ENCODE measurements around the gene RC3H1. TPM values are rescaled to one million over a fixed set of nuclear protein-coding genes. Genes with fewer than 3 reads are reported as not detected.
"Not testable (repeated sequence)": the region's sequence is repeated elsewhere in the genome, so short reads cannot be mapped to it uniquely, and the experiment has no call there.

The RC3H1 gene
- total and polyA plus RNA-seq, 8 donors, result 2.9 to 49.0 (median 11.2) TPM

DNA sequence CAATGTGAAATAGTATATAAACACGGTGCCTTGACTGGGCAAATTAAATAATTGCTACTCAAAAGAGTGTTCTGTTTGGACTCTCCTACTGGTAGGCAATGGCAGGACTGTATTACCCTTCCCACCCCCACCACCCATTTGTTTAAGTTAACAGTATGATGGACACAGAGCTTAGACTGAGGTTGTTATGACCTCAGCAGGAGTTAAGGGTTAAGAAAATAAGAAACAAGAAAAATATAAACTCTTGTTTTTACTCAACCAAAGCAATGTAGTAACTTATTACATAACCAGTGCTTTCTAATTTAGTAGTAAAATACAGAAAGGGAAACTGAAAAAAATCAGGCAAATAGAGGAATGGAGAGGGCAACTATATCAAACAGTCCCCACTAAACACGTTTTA lies 85.1 kb downstream of the RC3H1 start:
- intact Hi-C loops (cut with DNase I; ENCODE audit: low total_unique reads), result no loop called here
- no peak overlapping the region for H3K4me3 ChIP-seq
- DNase-seq, result no peak
- H3K9me3 ChIP-seq, result no peaks in the 10 kb centered on the region
- no peaks in the 10 kb centered on the region for H3K27me3 ChIP-seq
- H3K36me3 ChIP-seq, result peaks cover 37 to 88% (median 86%) of the 10 kb centered on the region in 4 donors
- WGBS, 5 donors, result 74 to 89% (median 77%) methylated on average over 2 of the region's 2 CpGs
- H3K27ac ChIP-seq, result no peak overlapping the region
- no peaks in the 10 kb centered on the region for H3K4me1 ChIP-seq
- TF ChIP-seq, protein P1, sequence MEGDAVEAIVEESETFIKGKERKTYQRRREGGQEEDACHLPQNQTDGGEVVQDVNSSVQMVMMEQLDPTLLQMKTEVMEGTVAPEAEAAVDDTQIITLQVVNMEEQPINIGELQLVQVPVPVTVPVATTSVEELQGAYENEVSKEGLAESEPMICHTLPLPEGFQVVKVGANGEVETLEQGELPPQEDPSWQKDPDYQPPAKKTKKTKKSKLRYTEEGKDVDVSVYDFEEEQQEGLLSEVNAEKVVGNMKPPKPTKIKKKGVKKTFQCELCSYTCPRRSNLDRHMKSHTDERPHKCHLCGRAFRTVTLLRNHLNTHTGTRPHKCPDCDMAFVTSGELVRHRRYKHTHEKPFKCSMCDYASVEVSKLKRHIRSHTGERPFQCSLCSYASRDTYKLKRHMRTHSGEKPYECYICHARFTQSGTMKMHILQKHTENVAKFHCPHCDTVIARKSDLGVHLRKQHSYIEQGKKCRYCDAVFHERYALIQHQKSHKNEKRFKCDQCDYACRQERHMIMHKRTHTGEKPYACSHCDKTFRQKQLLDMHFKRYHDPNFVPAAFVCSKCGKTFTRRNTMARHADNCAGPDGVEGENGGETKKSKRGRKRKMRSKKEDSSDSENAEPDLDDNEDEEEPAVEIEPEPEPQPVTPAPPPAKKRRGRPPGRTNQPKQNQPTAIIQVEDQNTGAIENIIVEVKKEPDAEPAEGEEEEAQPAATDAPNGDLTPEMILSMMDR (IDR thresholded peaks at IDR 0.05), result no peak
- TF ChIP-seq POLR2AphosphoS5 (IDR thresholded peaks at IDR 0.05) (no peak), EP300 (IDR thresholded peaks at IDR 0.05) (no peak), POLR2A (IDR thresholded peaks at IDR 0.05) (no peak)

DNA sequence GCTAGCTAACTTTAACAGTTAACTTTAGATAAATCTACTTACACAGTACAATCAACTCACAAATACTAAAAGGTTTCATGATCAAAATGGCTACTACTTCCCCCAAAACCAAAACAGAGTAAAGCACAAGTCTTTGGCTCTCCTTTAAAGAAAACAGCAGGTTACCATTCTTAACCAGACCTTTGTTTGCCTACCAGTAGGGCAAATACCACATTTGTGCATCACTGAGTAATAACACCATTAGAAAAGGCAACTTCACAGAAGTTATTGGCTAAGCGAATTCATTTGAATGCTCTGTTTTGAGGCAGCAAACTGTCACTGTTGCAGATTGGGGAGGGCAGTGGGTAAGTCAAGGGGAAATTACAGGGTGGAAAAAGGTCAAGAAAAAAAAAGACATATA lies 87.7 kb downstream of the RC3H1 start:
- no peak overlapping the region for H3K27ac ChIP-seq
- no peak for DNase-seq
- TF ChIP-seq, protein P1 (IDR thresholded peaks at IDR 0.05), result no peak
- TF ChIP-seq EP300 (IDR thresholded peaks at IDR 0.05) (no peak), POLR2A (IDR thresholded peaks at IDR 0.05) (no peak), POLR2AphosphoS5 (IDR thresholded peaks at IDR 0.05) (no peak)
- H3K36me3 ChIP-seq, result peaks cover 20 to 74% (median 67%) of the 10 kb centered on the region in 4 donors
- intact Hi-C loops (cut with DNase I; ENCODE audit: low total_unique reads), result no loop called here
- no peaks in the 10 kb centered on the region for H3K27me3 ChIP-seq
- no peaks in the 10 kb centered on the region for H3K9me3 ChIP-seq
- no peak overlapping the region for H3K4me3 ChIP-seq
- peaks cover 0 to 7% (median 0%) of the 10 kb centered on the region in 4 donors for H3K4me1 ChIP-seq
- WGBS, 5 donors, result 90 to 100% (median 95%) methylated on average over 1 of the region's 1 CpG

DNA sequence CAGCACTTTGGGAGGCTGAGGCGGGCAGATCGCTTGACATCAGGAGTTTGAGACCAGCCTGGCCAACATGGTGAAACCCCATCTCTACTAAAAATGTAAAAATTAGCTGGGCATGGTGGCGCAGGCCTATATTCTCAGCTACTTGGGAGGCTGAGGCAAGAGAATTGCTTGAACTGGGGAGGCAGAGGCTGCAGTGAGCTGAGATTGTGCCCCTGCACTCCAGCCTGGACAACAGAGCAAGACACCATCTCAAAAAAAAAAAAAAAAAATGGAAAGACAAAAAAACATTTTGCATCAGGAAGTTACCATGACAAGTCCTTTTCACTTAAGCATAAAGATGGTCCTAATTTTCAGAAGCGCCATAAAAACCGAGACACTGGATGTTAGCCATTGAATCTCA lies 91.6 kb downstream of the RC3H1 start:
- WGBS, 5 donors, result 97 to 100% (median 98%) methylated on average over 5 of the region's 5 CpGs
- H3K9me3 ChIP-seq; H3K27ac ChIP-seq; H3K27me3 ChIP-seq; DNase-seq; H3K4me3 ChIP-seq; intact Hi-C loops (cut with DNase I; ENCODE audit: low total_unique reads): not testable (repeated sequence)
- Histone ChIP-seq H3K4me1 (peaks cover 0 to 17% (median 4%) of the 10 kb centered on the region in 4 donors), H3K36me3 (peaks cover under 1 to 39% (median 33%) of the 10 kb centered on the region in 4 donors)

DNA sequence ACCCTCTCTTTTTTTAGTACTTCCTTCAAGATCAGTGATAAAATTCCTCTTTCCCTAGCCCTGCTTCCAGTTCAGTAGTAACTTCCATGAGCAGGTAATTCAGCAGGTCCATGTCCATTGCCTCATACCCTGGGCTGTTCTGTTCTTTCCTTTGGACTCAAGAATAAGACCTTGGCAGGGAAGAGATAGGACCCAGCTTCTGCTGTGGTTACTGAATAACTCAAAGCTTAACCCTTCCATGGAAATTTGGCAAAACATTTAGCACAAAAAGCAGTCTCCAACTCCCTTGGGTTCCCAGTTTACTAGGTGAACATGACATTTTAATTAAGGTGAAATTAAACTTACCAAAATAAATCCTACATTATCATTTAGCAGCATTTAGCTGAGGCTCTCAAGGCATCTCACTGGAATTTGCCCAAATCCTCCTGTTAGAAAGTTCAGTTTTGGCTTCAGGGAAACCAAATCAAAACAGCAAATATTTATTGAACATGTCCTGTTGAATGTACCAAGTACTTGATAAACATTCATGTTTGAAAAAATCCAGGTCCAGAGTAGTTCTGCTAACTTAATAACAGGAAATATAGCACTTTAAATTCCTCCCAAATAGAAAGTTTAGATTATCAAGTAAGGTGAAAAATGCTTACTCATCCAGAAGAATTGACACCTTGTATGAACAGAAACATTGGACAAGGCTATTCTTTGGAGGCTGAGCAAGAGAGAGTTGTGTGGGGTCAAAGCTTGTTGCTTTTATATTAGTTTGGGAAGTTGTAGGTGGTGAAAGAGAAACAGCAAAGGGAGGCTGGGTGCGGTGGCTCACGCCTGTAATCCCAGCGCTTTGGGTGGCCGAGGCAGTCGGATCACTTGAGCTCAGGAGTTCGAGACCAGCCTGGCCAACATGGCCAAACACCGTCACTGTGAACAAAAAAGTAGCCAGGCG lies 96.6 kb downstream of the RC3H1 start:
- intact Hi-C loops (cut with DNase I; ENCODE audit: low total_unique reads), result loop anchor here (10.0 kb wide), 1 partner anchor 61 kb away; the partner anchor contains the start of genes GAS5 and ZBTB37
- 43 to 74% (median 62%) methylated on average over 8 of the region's 8 CpGs for WGBS, 5 donors
- Histone ChIP-seq H3K4me1 (peaks cover 0 to 16% (median 9%) of the 10 kb centered on the region in 4 donors), H3K4me3 (no peak overlapping the region), H3K27ac (peak overlapping the region; percentile 22 to 72 (median 54)), H3K9me3 (no peaks in the 10 kb centered on the region), H3K36me3 (peaks cover 0 to 8% (median 4%) of the 10 kb centered on the region in 4 donors), H3K27me3 (no peaks in the 10 kb centered on the region)
- DNase-seq, result no peak
- TF ChIP-seq EP300 (IDR thresholded peaks at IDR 0.05) (no peak), POLR2AphosphoS5 (IDR thresholded peaks at IDR 0.05) (no peak), POLR2A (IDR thresholded peaks at IDR 0.05) (no peak)
- TF ChIP-seq, protein P1 (IDR thresholded peaks at IDR 0.05), result no peak

Data from stomach (tissue), 9 donors.